ENCODE measurements around the gene RPS6KA6.

Gene RPS6KA6

DNA sequence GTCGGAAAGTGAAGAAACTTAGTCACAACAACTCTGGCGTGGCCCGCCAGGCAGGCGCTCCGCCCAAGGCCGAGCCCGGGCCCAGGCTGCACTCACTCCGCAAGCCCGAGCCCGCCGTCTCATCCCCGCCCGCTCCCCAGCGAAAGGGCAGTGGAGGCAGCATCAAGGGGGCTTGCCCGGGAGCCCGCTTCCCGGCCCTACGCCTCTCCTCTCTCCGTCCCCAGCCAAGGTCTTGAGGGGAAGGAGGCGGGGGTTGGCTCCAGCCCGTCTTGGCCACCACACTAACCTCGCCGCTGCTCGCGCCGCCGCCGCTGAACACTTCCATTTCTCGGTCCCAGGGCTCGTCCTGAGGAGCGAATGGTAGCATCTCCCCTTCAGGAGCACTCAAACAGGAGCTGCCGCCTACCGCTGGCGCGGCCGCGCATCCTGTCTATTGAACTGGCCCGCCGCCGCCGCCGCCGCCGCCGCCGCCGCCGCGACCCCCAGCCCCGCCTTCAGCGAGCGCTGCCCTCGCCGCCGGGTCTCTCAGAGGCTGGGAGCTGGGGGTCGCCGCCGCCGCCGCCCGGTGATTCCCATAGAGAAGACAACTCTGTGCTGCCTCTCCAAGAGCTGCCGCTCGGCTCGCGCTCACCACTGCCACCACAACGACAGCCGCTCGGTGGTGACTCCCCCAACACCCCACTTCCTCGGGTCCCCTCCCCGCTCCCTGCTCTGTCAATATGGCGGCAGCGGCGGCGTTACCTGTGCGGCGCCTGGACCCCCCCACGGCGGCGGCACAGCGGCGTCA is at the start of gene RPS6KA6:
TSS of gene RPS6KA6 (minus strand) at position 667 of the 787 bp plus-strand sequence. CDS start at position 367, 300 bp downstream.
- DNase-seq, result no peak

DNA sequence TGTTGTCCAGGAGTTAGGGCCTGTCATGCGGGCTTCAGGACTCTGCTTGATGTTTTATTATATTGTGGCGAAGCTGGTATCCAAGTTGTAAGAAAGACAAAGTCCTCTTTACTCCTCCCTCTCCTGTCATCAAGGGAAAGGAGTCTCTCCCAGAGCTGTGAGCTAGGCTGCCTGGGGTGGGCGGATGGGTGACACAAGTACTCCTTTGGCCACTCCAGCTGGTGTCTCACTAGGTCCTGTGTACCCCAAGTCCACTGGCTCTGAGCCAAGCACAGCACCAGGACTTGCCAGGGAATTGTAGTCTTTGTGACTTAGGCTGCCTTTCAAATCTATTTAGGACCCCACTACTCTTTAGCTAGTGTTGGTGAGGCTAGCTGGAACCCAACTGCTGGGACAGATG is 36.7 kb upstream of the RPS6KA6 start:
- DNase-seq, result no peak

DNA sequence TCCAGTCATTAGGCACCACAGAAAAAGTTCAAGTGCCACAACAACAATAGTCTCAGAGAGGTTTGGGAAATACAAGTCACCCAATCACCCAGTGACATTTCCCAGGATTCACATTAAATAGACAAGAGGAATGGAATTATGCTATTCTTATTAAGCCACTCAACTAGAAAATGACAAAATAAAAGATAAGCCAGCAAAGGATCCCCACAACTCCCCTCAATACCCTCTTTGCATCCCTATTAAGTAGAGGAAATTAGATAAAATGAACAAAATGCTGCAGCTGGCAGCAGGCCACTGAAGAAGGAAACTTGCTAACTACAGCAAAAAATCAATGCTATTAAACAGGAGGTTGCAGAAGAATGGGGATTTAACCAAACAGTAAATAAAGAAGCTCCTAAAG is 35.3 kb upstream of the RPS6KA6 start:
- DNase-seq, result no peak

DNA sequence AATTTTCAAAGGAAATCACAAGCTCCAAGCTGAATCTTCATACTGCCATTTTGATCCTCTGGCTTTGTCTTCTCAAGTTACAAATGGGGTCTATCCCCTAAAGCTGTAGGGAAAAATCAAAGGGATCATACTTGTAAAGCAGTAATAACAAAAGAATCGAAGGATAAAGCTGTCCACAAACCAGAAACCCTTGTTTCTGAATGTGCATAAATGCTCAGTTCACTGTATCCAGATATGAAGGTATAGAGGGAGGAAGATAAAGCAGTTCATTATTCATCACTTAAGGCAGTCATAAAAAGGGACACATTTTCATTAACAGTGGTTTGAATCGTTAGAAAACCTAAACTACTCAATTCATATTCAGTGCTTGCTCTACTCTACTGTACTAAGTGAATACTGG is 33.2 kb upstream of the RPS6KA6 start:
- no peak for DNase-seq

DNA sequence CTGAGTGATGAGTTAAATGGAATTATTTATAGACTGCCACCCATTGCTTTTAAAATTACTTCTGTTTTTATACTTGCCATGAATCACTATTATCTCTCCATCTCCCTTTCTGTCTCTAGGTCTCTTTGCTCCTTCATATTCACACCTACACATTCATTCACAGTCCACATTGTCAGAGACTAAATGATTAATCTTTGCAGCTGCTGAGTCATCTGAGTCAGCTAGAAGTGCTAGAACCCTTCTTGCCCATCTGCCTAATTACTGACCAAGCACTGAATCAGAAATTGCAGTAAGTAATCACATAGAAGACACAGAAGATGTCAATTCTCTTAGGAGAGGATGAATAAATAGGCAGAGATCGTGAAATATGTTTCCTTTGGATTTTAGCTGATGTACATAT is 31.6 kb upstream of the RPS6KA6 start:
- no peak for DNase-seq

DNA sequence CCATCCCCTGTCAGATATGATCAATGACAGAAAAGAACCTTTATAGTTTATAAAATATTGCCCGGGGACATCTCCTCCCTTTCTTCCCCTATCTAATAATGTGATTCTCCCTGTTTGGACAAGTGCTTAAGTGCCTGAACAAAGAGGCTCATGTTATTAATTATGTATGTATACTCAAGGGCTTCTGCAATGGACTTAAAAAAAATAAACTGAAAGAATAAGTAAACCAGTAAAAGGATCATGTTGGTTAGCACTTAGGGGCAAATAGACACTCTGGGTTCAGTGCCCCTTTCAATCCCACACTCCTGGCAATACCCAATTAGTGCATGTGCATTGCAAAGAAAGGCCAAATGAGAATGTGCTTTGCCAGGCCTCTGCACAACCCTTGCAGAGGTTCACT is 30.7 kb upstream of the RPS6KA6 start:
- no peak for DNase-seq

DNA sequence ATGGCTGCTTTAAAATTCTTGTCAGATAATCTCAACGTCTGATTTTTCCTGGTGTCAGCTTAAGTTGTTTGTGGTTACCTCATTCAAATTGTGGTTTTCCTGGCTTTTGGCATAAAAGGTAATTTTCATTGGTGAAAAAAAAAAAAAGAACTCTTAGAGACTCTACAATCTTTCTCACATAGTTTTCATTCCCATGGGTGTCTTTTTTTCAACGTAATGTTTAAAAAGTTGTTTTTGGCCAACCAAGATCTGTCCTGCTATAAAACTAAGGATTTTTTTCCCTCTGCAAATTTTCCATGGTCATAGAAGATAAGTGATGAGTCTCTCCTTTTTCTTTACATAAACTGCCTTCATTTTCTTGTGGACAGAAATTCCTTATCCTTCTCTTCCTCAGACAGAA is 28.9 kb upstream of the RPS6KA6 start:
- no peak for DNase-seq

DNA sequence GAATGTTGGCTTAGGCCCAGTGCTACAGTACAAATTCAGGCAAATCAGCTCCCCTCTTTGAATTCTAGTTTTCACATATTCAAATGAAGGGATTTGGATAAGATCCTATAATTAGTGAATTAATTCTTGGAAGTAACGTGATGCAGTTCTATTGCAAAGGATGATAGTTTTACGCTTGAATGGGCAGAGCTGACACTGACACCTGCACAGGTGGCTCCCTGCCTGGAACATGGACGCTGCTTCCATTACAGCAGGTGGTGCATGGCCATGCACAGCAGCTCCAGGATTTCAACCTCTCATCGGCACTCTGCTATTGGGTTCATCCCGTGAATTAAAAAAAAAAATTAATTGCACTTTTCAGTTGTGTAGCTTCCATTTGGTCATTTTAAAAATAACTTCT is 28.4 kb upstream of the RPS6KA6 start:
- DNase-seq, result no peak

DNA sequence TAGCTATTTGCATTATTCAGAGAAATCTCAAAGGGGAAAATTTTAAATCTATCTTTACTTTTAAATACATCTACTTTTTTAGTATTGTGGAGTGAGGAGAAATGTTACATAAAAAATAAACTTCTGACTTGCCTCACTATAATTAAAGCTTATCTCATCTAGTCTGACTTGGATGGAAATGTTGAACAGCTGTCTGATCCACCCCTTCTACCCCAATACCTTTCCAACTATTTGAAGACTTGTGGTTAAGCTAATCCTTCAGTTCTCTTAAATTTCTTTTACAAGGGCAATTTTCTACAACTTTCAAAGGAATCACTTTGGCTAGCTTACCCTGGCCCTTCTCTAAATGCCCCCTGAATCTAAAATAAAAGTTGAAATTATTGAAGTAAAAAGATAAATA is 17.3 kb upstream of the RPS6KA6 start:
- no peak for DNase-seq

DNA sequence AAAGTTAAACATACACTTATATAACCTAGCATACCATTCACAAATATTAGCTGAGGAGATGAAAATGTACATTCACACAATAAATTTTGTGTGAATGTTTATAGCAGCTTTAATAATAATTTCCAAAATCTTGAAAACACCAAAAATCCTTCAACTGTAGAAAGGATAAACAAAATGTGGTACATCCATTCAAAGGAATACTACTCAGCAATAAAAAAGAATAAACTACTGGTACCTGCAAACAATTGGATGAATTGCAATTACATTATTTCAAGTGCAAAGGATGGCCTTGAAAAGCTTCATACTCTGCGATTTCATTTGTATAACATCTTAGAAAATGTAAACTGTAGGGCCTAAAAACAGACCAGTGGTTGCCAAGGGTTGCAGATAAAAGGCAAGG is 11.7 kb upstream of the RPS6KA6 start:
- no peak for DNase-seq

DNA sequence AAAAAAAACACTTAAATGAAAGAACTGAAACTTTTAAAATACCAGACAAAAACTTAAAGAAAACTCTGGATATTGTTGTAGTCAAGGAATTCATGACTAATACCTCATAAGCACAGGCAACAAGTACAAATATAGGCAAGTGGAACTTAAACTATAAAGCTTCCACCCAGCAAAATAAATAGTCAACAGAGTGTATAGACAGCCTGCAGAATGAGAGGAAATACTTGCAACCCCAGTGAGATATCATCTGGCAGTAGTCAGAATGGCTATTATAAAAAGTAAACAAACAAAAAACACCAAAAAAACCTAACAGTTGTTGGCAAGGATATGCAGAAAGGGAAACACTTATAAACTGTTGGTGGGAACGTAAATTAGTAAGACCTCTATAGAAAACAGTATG is 9.6 kb upstream of the RPS6KA6 start:
- DNase-seq, result no peak

DNA sequence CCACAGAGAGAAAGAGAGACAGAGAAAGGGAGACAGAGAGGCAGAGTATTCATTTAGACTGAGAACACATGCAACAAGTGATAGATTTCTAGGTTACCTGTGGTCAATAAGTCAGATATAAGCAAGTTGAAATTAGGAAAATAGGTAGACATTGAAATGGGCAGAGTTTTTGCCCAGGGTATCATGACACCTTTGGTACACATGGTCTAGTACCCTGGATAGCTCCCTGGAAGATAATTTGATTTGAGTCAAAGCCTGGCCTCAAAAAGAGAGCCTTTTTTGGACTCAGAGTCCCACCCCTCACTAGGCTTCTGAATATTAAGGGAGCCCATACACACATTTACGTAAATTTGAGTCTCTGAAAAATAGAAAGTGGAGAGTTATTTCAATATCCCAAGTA is 4.0 kb upstream of the RPS6KA6 start:
- DNase-seq, result no peak

DNA sequence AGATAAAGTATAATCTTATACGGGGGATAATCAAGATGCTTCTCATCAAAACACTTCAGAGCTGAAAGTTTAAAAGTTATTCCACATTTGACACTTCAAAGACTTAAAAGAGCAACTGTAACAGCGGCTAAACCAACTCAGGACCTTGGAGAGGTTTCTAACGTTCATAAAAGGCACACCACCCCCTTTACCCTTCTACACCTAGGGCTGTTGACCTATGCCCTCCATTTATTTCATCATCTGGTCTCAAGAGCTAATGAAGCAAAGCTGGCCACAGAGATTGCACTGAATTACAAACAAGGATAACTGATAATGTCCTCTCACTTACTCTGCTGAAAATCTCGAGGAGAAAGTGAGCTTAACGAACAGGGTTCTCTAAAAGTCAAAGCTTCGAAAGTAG is 1.1 kb upstream of the RPS6KA6 start:
- no peak for DNase-seq

DNA sequence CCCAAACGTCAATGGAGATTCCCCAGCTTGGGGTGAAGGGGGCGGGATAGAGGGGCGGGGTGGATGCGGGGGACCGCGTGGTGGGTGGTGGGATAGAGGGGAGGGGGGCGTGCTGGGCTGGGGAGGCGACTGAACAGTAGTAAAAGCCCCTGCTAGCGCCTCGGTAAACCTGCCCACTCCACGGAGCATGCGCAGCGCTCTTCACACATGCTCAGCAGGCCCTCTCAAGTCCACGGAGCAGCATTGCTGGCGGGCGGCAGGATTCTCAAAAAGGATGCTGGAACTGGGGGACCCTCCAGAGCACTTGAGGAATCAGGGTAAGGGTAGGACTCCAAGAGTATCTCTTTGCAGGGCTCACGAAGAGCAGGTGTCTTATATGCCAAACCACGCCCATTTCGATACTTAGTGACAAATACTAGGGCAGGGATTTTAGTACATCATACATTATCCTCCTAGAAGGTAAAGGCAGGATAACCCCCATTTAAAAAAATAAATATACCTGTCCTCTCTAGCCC is 378 bp upstream of the RPS6KA6 start:
- DNase-seq, result no peak

DNA sequence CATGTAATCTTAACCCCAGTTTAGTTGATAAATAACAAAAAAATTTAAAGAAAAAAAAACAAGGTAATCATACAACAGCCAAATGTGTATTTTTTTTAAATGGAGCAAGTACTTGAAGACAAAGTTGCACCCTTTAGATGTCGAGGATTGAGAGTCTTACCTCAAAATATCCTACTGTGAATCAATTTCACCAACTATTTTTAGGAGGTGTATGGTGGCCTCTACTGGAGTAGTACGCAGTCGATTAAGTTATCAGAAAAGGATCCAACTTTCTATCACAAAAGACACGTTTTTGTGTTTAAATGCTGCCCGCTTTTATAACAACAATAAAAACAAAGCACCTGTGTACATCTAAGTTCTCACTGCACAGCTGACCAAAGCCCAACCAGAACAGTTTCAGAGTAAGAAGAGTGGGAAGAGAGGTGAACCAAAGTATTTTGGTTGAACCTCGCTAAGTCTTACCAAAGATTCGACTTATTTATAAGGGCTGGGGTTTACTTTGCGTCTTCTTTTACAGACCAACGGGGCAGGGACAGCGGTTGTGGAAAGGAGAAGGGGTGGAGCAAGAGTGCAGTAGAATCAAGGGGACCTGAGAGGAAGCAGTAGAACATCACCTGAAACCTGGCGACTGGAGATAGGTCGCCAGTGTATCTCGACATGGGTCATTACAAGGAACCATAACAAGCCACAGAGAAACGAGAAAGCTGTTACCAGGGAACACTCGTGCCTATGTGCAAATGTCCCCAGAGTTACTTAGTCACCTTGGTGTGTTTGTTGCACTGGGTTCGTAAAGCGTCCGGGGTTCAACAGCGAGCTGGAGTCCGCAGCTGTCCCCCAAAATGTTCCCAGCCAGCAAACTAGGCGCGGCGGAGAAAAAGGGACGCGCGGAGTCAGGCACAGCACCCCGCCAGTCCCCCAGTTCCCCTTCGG is 1.1 kb downstream of the RPS6KA6 start:
- DNase-seq, result no peak

DNA sequence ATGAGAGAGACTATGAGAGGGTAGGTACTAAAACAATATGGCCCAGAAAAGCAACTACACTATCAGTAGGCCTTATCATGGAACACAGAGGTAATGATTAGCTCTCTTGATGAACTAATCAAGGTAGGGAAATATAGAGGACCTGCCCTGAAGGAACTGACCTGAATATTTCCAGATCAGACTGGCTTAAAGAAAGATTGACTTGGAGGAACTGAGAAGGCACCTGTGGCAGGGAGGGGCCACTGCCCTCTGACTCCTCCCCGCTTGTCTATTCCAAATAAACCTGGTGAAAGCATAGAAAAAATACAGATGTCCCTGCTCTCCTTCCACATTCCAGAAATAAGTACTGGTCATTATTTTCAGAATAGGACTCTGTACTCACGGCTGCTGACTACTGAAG is 5.5 kb downstream of the RPS6KA6 start:
- no peak for DNase-seq

DNA sequence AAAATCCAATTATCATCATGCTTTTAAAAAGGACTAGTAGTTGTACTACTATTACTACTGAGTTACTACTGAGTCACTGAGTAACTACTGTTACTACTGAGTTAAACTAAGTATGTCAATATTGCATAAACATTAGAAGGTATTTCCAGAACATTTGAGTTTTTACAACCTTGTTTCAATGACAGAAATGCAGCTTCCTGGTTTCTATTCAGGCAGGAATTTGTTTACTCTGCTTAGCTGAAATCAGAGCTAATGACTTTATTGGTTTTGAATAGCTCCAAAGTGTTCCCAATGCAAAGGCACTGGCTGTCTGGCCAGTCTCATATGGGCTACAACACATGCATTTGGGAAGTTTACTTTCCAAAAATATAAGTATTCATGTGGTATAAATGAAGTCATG is 12.0 kb downstream of the RPS6KA6 start:
- DNase-seq, result no peak

DNA sequence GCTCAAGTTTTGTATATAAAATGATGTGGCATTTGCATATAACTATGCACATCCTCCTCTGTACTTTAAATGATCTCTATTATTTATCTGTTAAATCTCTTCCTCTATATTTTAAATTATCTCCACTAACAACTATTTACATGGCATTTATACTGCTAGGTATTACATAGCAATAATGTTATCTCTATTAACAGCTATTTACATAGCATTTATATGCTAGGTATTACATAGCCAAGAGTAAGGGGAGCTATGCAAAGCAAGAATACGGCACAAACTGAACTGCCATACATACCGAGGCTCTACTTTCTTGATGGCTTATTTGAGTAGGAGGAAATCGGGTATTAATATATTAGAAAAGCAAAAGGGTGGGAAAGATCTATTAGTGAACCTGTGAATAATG is 12.7 kb downstream of the RPS6KA6 start:
- DNase-seq, result no peak

DNA sequence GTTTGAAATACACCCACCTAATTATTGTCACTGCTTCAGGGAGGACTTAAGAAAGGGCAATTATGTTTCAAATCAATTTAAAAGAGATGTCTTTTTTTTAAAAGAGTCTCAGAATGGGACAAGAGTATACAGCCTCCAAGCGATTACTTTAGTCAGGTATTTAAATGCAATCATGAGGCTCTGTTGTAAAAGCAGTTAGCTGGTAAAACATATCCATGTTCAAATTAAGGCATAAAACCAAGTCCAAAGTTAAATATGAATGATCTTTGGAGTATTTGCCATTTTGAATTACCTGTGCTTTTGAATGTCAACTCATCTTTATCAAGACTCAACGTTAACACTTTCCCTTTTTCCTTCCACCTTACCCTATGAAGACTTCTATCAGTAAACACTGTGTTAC is 13.7 kb downstream of the RPS6KA6 start:
- DNase-seq, result no peak

DNA sequence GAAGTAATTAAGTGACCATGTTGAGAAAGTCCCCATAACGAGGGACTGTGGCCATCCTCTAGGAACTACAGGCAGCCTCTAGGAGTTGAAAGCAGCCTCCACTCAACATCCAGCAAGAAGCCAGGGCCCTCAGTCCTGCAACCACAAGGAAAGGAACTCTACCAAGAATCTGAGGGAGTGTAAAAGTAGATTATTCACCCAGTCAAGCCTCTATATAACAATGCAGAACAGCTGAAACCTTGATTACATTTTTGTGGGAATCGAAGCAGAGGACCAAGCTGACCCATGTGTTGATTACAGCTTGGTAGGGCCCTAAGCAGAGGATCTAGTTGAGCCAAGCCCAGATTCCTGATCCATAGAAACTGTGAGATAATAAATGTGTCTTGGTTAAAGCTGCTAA is 17.1 kb downstream of the RPS6KA6 start:
- no peak for DNase-seq

DNA sequence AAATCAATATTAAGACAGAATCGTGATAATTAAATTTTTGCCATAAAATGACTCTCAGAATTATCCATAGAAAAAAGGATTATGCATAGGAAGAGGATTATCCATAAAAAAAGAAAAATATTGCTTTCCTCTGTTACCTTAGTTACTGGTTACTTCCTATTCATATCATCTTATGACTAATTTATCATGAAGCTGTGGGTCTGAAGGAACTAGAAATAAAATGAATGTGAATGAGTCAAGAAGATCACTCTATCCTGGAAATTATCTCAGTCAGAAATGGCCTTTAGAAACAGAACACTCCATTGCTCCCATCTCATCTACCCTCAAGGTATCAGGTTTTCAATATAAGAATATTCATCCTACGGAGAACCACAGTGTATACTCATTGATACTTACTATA is 19.4 kb downstream of the RPS6KA6 start:
- DNase-seq, result no peak

DNA sequence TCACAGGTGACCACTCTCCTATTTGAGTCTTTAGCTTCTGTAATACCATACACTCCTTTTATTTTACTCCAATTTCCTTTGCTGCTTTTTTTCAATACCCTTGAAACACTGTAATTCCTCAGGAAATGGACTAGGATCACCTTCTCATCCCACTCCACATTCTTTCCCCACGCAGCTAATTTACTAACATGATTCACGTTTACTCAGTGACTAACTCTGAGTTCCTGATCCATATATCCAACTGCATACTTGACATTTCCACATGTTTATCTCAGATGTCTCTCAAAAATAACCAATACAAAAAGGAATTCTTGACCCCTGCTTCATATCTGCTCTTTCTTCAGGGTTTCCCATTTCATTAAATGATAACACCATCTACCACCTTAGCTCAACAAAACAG is 19.9 kb downstream of the RPS6KA6 start:
- DNase-seq, result no peak

DNA sequence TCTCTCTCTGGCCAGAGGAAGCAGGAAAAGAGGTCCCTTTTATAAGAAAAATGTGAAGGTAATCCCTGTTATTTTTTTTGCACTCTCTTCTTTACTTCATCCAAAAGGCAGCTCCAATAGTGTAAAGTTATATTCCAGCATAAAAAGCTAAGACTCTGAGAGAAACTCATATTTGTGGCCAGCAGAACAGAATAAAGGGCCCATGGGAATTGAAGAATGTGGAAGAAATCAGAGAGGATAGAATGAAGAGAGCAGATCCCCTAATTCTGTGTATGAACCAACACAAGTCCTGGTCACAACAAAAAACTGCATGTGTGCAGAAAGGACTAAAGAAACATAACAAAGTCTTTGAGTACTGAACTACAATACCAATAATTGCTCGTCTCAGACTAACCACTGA is 22.3 kb downstream of the RPS6KA6 start:
- no peak for DNase-seq

DNA sequence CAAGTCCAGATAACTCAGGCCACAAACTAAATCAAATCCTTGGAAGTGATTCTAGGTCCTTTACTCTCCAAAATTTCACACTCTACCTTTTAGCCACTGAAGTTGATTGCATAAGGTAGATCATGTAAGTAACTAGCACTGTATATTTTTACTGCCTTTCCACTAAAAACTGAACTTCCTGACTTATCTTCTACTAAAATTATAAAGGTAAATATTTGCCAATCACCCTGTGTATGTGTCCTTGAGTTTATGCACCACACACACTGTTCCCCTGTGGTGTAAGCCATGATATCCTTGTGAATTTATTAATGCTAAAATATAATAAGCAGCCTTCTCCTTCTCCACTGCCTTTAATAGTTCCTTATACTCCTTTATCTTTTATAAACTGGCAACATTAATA is 25.6 kb downstream of the RPS6KA6 start:
- DNase-seq, result no peak

Measured in KG1 (cell line).